GM10266 (cell line): Measurements from ENCODE around the gene IRF2.

ENCODE experiments used
- DNase-seq: peaks from one replicate; pipeline ENCODE4 v3.0.0; 2012; ENCODE audit errors: extremely low spot score
- CTCF ChIP-seq: IDR thresholded peaks from 2 replicates; pipeline ENCODE4 v1.5.1; 2012; ENCODE audit warnings: mild to moderate bottlenecking, low read depth; ENCODE audit not compliant: control insufficient read depth, insufficient read depth; ENCODE audit errors: missing control alignments

Gene IRF2

DNA sequence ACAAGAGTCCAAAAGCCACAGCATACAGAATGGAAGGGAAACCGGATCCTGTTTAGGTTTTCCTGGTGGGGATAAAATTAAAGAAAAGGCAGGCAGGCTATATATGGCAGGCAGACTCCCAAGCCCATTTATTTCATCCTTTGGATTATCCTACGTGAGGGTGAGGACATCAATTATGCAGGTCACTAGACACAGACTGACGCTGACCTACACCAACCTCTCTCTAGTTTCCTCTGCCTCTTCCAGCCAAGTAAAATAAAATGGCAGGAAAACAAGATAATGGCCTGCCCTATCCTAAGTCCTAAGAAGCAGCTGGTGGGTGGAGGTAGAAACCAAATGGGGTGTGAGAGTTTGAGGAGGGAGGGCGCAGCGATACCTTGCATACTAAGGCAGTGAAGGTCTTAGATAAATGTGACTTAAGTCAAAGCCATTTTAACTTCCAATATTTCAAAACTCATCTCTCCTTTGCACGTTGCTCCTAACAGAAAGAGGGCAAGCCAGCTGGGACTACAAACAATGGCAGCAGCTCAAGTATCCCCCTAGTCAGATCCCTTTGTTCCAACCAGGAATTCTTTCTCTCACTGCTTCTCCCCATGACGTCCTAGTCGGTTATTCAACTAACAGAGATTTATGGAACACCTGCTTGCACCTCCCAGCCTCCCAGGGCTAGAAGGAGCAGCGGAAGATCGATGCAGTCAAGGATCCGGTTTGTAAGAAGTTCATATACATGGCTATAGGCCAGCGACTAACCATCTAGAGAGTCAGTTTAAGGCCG lies 72.8 kb downstream of the IRF2 start:
- TF ChIP-seq CTCF, result no peak
- no peak for DNase-seq

- no peak for TF ChIP-seq CTCF
- no peak for DNase-seq
Observed at GRCh38 chr4:184400891-184401290, 73.5 kb downstream of the IRF2 start.

- no peak for DNase-seq
- no peak for TF ChIP-seq CTCF
Observed at GRCh38 chr4:184400375-184400870, 73.9 kb downstream of the IRF2 start.

DNA sequence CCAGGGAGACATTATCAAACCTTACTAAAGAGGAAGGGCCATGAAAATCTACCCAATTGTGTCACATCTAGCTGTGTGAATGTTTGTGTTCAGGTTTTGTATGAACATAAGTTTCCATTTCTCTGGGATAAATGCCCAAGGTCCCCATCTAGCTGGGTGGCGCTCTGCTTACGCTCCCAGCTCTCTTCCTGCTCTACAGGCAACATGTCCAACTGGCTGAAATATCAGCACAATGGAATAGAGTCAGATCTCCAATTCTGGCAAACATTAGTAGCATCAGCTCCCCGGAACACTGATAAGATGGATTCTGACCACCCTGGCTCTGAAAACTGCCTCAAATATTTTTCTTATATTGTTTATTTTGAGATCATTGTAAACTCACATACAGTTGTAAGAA lies 74.8 kb downstream of the IRF2 start:
- TF ChIP-seq CTCF, result no peak
- no peak for DNase-seq

- TF ChIP-seq CTCF, result no peak
- DNase-seq, result no peak
Observed at GRCh38 chr4:184398741-184399511, 75.4 kb downstream of the IRF2 start.

DNA sequence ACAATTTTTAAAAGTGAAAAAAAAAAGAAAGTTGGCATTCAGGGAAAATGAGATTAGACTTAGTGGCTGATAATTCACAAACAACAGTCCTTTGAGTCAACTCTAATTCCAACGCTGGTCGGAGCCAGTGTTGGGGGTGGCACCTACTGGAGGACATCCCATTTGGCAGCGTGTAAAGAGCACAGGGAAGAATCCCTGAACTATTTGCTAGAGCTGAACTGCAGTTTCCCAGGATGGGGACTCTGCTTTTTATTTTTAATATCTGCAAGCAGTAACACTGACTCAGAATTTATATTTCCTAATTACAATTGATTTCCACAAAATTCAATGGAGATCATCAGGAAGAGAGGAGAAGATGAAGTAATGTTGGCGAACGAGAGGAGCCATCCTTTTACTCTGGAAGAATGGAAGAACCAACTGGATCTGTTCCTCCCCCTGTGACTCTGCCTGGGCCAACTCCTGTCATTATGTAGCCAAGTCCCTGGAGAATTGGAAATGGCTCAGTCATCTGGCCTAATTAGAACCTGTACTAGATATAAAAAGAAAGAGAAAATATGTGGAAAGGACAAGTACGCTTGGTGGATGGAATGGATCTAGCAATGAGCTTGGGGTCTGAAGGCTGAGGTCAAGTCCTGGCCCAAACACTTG lies 76.7 kb downstream of the IRF2 start:
- no peak for DNase-seq
- no peak for TF ChIP-seq CTCF
